Endothelial cell of umbilical vein (primary cell): ENCODE data around the gene HOXC9. TPM values are rescaled to one million over a fixed set of nuclear protein-coding genes. Genes with fewer than 3 reads are reported as not detected.

Experiments
- BruUV-seq: library from RNA; stranded (reverse); fragments of 400-500 nt; replicated peaks from 2 replicates; lab custom pipeline; 2021; lab: Mats Ljungman, UMichigan
- CTCF ChIA-PET: fragments of 300-600, 350-600 bp; sonication (Branson Sonifier 250); formaldehyde crosslinking; loops from one replicate; lab custom pipeline; 2021; ENCODE audit warnings: antibody characterized with exemption, inconsistent platforms; lab: Charles Lee
- POLR2A ChIA-PET: fragments of 300-600, 350-600 bp; sonication (Branson Sonifier 250); formaldehyde crosslinking; loops from one replicate; lab custom pipeline; 2021; ENCODE audit warnings: antibody characterized with exemption, inconsistent platforms; lab: Charles Lee
- DNase-seq: peaks from one replicate; pipeline ENCODE4 v3.0.0-alpha.2; 2011; ENCODE audit warnings: low read depth, low spot score
- FAIRE-seq: peaks from 2 replicates; lab custom pipeline; 2011; peaks lifted over from hg19 to GRCh38; lab: Jason Lieb, UNC
- H2AFZ ChIP-seq: 2 replicates; pipeline ENCODE4 v1.6.0; 2012; ENCODE audit warnings: low read depth, low read length, control low read depth, inconsistent platforms
- H3K27ac ChIP-seq: 2 replicates; pipeline ENCODE4 v1.5.1; 2011; ENCODE audit warnings: low read depth, mild to moderate bottlenecking, control low read depth, low read length, moderate library complexity; ENCODE audit not compliant: insufficient read depth
- H3K27me3 ChIP-seq, 2 experiments: 2 replicates each; pipeline versions ENCODE4 v1.6.0 to v1.6.1; 2011; ENCODE audit warnings: low read length in 2 of 2, mixed read lengths in 1 of 2; ENCODE audit not compliant: control insufficient read depth in 2 of 2, insufficient read depth in 2 of 2
- H3K36me3 ChIP-seq, 2 experiments: 2 replicates in 1 of 2; 3 replicates in 1 of 2; pipeline ENCODE4 v1.5.1; 2011; ENCODE audit warnings: low read length in 2 of 2, mild to moderate bottlenecking in 1 of 2, moderate library complexity in 1 of 2; ENCODE audit not compliant: control insufficient read depth in 2 of 2, insufficient read depth in 2 of 2; ENCODE audit errors: extremely low read depth in 1 of 2
- H3K4me1 ChIP-seq: 3 replicates; pipeline ENCODE4 v1.5.1; 2011; ENCODE audit warnings: mild to moderate bottlenecking, low read length; ENCODE audit not compliant: control insufficient read depth, insufficient read depth; ENCODE audit errors: extremely low read depth
- H3K4me2 ChIP-seq: 2 replicates; pipeline ENCODE4 v1.6.1; 2011; ENCODE audit warnings: low read length, control low read depth, mixed read lengths; ENCODE audit not compliant: insufficient read depth
- H3K4me3 ChIP-seq, 3 experiments: fragments of 200-600 bp in 1 of 3; sonication (generic), shearing (Covaris generic) in 1 of 3; replicated peaks in 1 of 3; 2 replicates each; pipeline ENCODE4 v1.5.1; 2011 to 2016; ENCODE audit warnings: control low read depth in 3 of 3, low read length in 3 of 3, mild to moderate bottlenecking in 2 of 3, inconsistent platforms in 1 of 3, low read depth in 1 of 3, moderate library complexity in 1 of 3; ENCODE audit not compliant: insufficient read depth in 1 of 3
- H3K79me2 ChIP-seq: 2 replicates; pipeline ENCODE4 v1.6.0; 2012; ENCODE audit warnings: low read length, inconsistent platforms; ENCODE audit not compliant: control insufficient read depth, insufficient read depth
- H3K9ac ChIP-seq: replicated peaks from 2 replicates; pipeline ENCODE3; 2011; ENCODE audit warnings: low read length, control low read depth; ENCODE audit not compliant: insufficient read depth; ENCODE audit errors: extremely low read depth
- H3K9me1 ChIP-seq: replicated peaks from 3 replicates; pipeline ENCODE4 v1.6.0; 2011; ENCODE audit warnings: mild to moderate bottlenecking, low read length; ENCODE audit not compliant: control insufficient read depth, insufficient read depth; ENCODE audit errors: extremely low read depth
- H3K9me3 ChIP-seq: replicated peaks from 2 replicates; pipeline ENCODE4 v1.5.1; 2012; ENCODE audit warnings: low read length, inconsistent platforms; ENCODE audit not compliant: control insufficient read depth, insufficient read depth
- H4K20me1 ChIP-seq: replicated peaks from 2 replicates; pipeline ENCODE3; 2011; ENCODE audit warnings: mild to moderate bottlenecking, low read length; ENCODE audit not compliant: control insufficient read depth, insufficient read depth; ENCODE audit errors: extremely low read depth
- EZH2 ChIP-seq: IDR thresholded peaks from 2 replicates; pipeline ENCODE4 v1.6.1; 2012; ENCODE audit warnings: borderline replicate concordance, low read depth, mild to moderate bottlenecking, moderate library complexity, low read length, inconsistent platforms; ENCODE audit not compliant: severe bottlenecking
- MYC ChIP-seq: IDR thresholded peaks from one replicate; pipeline ENCODE4 v1.6.1; 2011; ENCODE audit warnings: mild to moderate bottlenecking, low read depth, low read length
- dilution Hi-C: fragments of 300-500 bp; cut with MboI; formaldehyde crosslinking; loops from one replicate; pipeline ENCODE4 v1.15.0; 2019; ENCODE audit warnings: low sequenced_read_pairs; ENCODE audit not compliant: extremely low pct_ligation_motif_present
- intact Hi-C: fragments of 100-400 bp; cut with micrococcal nuclease; formaldehyde crosslinking; loops from one replicate; pipeline ENCODE4 v1.10.0; 2022
- polyA plus RNA-seq, 4 experiments: library from polyadenylated mRNA; depleted of rRNA in 3 of 4; stranded (reverse) in 3 of 4; unstranded in 1 of 4; fragments of >200 nt; gene quantifications; 2 replicates each; pipeline versions ENCODE4 v1.2.1 to v1.2.3, GENCODE V29; 2011 to 2012; ENCODE audit warnings: missing spikeins in 1 of 4
- total RNA-seq: library from RNA; stranded (reverse); gene quantifications from 2 replicates; pipeline ENCODE4 v1.2.3, GENCODE V29; 2021
- TF ChIP-seq, protein P1 (sequence below), 2 donors: IDR thresholded peaks; 1 replicate in 1 of 2; 2 replicates in 1 of 2; pipeline ENCODE4 v1.5.1; 2011; ENCODE audit warnings: low read length in 2 of 2, mild to moderate bottlenecking in 2 of 2, moderate library complexity in 2 of 2, control low read depth in 1 of 2, inconsistent platforms in 1 of 2, low read depth in 1 of 2; ENCODE audit not compliant: insufficient read depth in 1 of 2; ENCODE audit errors: extremely low read depth in 1 of 2

HOXC9 gene
- total and polyA plus RNA-seq, 2 donors (not counting 3 experiments of a cell fraction or from before 2014, with no cell fraction given): 0.40 to 0.58 TPM

DNA sequence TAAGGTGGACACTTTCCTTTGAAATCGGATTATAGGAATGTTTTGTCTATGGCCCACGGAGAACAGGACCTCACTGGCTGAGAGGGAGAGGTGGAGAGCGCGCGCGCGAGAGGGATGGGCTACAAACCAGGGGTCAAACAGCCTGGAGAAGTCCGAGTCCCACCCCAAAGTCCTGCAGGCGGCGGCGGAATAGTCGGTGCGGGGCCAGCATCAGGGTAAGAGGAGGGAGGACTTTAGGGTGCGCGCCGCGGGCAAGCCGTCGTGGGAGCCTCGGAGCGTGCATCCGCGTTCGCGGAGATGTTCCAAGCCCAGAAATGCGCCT is 5.5 kb downstream of the HOXC9 start:
- intact Hi-C loops (loop anchor here (10.0 kb wide), 1 partner anchor 359 kb away; the partner anchor contains the start of gene GPR84), dilution Hi-C loops (no loop called here)
- Histone ChIP-seq H3K27me3 (peaks cover 79 to 89% of the 10 kb centered on the region in 2 experiments), H3K4me1 (no peaks in the 10 kb centered on the region), H3K36me3 (no peaks in the 10 kb centered on the region), H3K4me3 (no peak overlapping the region), H3K4me2 (no peak overlapping the region), H4K20me1 (no peaks in the 10 kb centered on the region), H2AFZ (no peak overlapping the region), H3K79me2 (no peaks in the 10 kb centered on the region), H3K9me3 (no peaks in the 10 kb centered on the region), H3K9me1 (no peaks in the 10 kb centered on the region), H3K9ac (no peak overlapping the region), H3K27ac (no peak overlapping the region)
- DNase-seq: no peak
- FAIRE-seq: no peak
- no peak for TF ChIP-seq MYC
- CTCF ChIA-PET: interaction anchor here (0.6 to 17.0 kb wide), 32 partner anchors 10 to 374 kb away, joined by 3 to 616 read pairs (median 4); partner anchors contain the start of genes HOXC10, HOXC5, HOXC6 and SMUG1
- no TSS peak for BruUV-seq
- POLR2A ChIA-PET: no interaction called here

DNA sequence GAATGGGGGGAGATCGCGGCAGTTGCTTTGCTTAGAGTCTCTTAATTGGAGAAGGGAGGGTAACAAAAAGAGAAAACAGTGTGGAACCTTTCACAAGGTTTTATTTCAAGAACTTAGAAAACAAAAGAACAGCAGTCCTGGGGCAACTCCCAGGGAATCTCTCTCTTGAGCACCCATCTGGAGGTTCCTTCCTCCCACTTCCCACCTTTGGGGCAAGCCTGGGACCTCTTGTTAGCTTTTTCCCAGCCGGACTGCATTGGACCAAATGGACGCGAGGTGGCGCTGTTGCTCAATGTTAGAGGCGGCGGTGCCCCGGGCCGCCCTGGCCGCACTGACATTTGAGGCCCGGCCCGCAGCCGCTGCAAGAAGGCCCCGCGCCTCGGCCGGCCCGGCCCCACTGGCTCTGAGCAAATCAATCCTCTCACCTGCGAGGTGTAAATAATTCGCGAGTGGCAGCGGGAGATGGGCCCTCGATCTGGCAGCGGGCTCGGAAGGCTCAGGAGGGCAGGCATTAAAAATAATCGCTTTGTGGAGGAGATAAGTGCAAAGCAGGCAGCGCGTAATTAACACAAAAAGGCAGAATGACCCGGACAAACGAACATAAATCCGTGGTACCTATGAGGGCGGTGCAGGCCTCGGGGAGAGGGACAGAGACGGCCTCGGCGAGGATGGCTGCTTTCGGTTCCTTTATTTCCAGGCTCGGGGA is 6.0 kb downstream of the HOXC9 start:
- Histone ChIP-seq H2AFZ (no peak overlapping the region), H3K9ac (no peak overlapping the region)
- no TSS peak for BruUV-seq

More for the DNA sequence above, 6.0 kb downstream of the HOXC9 start:
- FAIRE-seq: peak; percentile 87
- Histone ChIP-seq H3K4me2 (no peak overlapping the region), H4K20me1 (no peaks in the 10 kb centered on the region), H3K9me3 (no peaks in the 10 kb centered on the region), H3K36me3 (no peaks in the 10 kb centered on the region), H3K4me1 (no peaks in the 10 kb centered on the region), H3K9me1 (no peaks in the 10 kb centered on the region), H3K4me3 (no peak overlapping the region), H3K79me2 (no peaks in the 10 kb centered on the region), H3K27me3 (peaks cover 79 to 89% of the 10 kb centered on the region in 2 experiments), H3K27ac (no peak overlapping the region)
- ChIA-PET POLR2A (no interaction called here), CTCF (interaction anchor here (0.6 to 17.0 kb wide), 32 partner anchors 10 to 373 kb away, joined by 3 to 616 read pairs (median 4); partner anchors contain the start of genes HOXC10, HOXC5, HOXC6 and SMUG1)
- intact Hi-C loops: loop anchor here (1.0 to 10.0 kb wide), 4 partner anchors 185 to 359 kb away; partner anchors contain the start of gene GPR84
- peak; percentile 79 for DNase-seq
- dilution Hi-C loops: no loop called here
- TF ChIP-seq, protein P1, sequence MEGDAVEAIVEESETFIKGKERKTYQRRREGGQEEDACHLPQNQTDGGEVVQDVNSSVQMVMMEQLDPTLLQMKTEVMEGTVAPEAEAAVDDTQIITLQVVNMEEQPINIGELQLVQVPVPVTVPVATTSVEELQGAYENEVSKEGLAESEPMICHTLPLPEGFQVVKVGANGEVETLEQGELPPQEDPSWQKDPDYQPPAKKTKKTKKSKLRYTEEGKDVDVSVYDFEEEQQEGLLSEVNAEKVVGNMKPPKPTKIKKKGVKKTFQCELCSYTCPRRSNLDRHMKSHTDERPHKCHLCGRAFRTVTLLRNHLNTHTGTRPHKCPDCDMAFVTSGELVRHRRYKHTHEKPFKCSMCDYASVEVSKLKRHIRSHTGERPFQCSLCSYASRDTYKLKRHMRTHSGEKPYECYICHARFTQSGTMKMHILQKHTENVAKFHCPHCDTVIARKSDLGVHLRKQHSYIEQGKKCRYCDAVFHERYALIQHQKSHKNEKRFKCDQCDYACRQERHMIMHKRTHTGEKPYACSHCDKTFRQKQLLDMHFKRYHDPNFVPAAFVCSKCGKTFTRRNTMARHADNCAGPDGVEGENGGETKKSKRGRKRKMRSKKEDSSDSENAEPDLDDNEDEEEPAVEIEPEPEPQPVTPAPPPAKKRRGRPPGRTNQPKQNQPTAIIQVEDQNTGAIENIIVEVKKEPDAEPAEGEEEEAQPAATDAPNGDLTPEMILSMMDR (IDR thresholded peaks at IDR 0.05; ENCODE audit: extremely low read depth in 1 of 2, insufficient read depth in 1 of 2, low read depth in 1 of 2, low read length in 2 of 2): peak; percentile 84 to 86
- no peak for TF ChIP-seq EZH2
